Measurements from ENCODE around the gene FAM107B.

Gene FAM107B

DNA sequence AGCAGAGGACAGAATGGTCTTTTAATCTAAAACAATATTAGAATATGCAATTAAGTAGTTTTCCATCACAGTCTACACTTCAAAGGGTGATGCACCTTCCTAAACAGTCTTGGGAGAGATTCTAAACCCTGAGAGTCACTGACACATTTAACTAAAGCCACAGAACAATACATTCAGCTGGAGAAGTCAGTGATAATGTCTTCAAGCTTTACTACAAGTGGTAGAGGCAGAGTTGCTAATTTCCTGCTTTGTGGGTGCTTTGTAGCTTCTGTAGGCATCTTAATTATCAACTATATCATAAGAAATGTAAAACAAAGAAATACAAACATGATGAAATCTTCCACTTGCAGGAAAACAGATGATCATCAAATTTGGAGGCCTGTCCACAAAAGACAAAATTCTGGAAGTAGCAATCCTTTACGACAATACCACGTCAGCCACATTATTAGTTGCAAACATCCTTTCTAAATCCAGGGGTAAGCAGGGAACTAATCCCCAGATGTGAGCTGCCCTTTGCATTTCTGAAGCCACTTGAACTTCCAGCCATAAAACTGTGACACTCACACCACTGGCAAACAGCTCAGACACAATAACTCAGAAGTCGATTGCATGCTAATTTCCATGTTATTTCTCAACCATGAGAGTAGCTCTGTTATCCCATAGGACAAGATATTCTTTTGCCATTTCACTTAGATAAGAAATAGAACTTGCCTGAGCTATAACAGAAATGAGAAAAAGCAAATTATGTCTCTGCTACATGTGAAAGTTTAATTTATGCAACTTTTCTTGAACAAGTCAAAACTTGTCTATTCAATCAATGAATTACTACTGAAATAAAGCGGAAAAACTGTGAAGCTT, 212.2 kb downstream of the FAM107B start:
- no peak overlapping the region for H3K4me3 ChIP-seq (ENCODE audit: low read length)
- TF ChIP-seq, protein P1, sequence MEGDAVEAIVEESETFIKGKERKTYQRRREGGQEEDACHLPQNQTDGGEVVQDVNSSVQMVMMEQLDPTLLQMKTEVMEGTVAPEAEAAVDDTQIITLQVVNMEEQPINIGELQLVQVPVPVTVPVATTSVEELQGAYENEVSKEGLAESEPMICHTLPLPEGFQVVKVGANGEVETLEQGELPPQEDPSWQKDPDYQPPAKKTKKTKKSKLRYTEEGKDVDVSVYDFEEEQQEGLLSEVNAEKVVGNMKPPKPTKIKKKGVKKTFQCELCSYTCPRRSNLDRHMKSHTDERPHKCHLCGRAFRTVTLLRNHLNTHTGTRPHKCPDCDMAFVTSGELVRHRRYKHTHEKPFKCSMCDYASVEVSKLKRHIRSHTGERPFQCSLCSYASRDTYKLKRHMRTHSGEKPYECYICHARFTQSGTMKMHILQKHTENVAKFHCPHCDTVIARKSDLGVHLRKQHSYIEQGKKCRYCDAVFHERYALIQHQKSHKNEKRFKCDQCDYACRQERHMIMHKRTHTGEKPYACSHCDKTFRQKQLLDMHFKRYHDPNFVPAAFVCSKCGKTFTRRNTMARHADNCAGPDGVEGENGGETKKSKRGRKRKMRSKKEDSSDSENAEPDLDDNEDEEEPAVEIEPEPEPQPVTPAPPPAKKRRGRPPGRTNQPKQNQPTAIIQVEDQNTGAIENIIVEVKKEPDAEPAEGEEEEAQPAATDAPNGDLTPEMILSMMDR (IDR thresholded peaks at IDR 0.05; ENCODE audit: insufficient read depth, low read depth, low read length, missing control alignments), result no peak
- no peak for DNase-seq (ENCODE audit: low read depth)

DNA sequence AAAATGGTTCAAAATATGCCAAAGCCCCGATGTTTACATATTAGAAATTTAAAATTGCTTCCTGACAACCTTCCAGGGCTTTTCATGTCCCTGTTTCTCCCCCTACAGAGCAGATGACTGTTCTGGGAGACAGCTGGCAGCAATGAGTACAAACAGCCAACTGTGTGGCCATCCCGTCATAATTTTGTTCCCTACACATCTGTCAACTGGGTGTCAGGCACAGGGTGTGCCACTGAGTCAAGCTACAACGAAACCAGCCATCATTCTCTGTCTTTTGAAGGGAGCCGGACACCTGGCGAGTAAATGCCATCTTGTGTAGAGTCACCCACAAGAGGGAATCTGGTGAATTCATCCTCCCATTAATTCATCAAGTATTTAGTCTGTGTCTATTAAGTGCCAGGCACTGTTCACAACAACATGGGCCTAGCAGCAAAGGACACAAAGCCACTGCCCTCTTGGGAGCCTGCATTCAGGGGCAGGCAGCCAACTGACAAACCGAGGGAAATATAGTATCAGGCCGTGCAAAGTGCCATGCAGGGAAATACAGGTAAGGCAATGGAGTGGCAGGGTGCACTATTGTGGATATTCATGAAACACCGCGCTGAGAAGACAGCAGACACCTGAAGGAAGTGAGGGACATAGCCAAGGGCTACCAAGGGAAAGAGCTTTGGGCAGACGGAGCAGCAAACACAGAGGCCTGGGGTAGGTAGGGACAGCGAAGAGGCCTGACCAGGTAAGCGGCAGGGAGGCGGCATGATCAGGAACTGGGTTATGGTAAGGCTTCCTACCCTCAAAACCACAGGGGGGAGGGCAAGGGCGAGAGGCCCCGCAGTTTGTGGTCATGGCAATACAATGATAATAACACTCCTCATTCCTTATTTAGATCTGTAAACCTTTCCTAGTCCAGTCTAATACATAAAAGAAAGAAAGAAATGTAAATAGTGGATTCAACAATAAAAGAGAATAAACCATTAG, 213.6 kb downstream of the FAM107B start:
- H3K4me3 ChIP-seq (ENCODE audit: low read length), result no peak overlapping the region
- no peak for DNase-seq (ENCODE audit: low read depth)

DNA sequence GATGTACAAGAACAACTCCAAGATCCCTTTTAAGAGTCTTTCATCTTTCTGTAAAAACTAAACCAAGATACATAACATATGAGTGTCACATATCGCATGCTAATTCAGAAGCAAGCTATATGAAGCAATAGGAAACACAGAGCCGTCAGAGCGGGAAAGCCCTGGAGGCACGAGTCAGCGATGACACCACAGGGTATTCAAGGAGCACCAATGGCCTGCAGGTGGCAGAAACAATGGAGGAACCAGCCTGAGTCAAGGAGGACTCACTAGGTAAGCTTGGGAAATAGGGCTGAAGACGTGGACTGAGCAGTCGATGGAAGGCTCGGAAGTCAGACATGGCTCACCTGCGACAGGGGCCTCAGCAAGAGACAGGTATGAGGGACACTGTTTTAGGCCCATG, 214.4 kb downstream of the FAM107B start:
- TF ChIP-seq, protein P1 (IDR thresholded peaks at IDR 0.05; ENCODE audit: insufficient read depth, low read depth, low read length, missing control alignments), result peak; percentile 55
- H3K4me3 ChIP-seq (ENCODE audit: low read length), result no peak overlapping the region
- peak; percentile 99 for DNase-seq (ENCODE audit: low read depth)

More for the DNA sequence above, 213.6 kb downstream of the FAM107B start:
- TF ChIP-seq, protein P1 (IDR thresholded peaks at IDR 0.05; ENCODE audit: insufficient read depth, low read depth, low read length, missing control alignments), result no peak

DNA sequence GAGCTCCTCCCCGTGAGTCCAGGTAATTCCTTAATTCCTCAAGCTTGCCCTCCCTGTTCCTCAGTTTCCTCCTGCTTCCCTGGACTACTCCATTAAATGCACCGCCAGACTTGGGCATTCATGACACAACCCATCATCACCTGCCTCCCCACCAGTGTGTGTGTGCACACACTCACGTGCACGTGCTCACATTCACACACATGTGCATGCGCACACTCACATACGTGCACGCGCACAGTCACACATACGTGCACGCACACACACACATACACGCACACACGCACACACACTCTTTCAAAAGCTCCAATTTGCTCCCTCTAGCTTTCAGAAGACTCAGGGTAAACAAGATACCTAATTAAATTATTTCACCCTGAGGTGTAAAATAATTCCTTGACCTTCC, 216.7 kb downstream of the FAM107B start:
- DNase-seq (ENCODE audit: low read depth), result no peak
- TF ChIP-seq, protein P1 (IDR thresholded peaks at IDR 0.05; ENCODE audit: insufficient read depth, low read depth, low read length, missing control alignments), result no peak
- H3K4me3 ChIP-seq (ENCODE audit: low read length), result no peak overlapping the region

DNA sequence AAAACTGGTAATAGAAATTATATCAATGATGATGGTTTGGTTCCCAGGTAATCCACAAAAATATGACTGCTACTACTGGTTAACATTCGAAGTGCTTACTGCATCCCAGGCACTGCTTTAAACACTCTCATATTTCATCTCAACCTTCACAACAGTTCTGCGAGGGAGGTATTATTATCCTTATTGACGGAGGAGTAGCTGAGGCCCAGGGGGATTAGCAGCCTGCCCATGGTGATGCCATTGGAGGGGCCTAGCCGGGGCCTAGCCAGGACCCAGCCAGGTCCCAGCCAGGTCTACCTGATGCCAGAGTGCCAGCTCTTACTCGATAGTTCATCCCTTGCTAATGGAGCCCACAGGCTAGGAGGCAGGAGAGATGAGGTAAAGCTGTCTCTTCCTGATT, 217.1 kb downstream of the FAM107B start:
- TF ChIP-seq, protein P1 (IDR thresholded peaks at IDR 0.05; ENCODE audit: insufficient read depth, low read depth, low read length, missing control alignments), result no peak
- DNase-seq (ENCODE audit: low read depth), result no peak
- H3K4me3 ChIP-seq (ENCODE audit: low read length), result no peak overlapping the region

DNA sequence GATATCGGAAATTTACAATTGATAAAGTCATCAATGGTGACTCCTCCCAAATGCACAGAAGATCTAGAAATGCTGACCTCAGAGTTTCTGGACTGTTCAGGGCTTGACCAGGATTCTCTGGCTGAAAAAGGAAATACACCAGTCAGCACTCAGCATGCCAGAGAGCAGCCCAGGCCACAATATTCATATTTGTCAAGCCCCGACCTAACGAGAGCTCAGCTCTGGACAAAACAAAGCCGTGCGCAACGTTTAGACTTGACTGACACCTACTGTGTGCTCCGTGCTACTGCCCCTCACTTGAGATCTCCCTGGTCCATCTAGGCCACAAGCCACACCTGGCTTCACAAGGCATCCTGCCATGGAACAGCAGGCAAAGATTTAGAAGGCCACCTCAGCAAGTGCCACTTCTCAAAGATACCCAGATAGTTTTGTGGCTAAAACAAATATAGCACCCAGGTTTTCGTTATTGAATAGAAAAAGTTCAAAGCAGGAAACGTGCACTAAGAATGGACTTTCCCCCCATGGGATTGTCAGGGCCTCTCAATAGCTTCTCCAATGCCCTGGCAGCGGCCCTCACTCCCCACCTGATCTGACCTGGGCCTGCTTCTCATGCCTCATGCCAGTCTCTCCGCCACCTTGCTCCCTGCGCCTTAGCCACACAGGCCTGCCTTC, 218.3 kb downstream of the FAM107B start:
- no peak for DNase-seq (ENCODE audit: low read depth)
- TF ChIP-seq, protein P1 (IDR thresholded peaks at IDR 0.05; ENCODE audit: insufficient read depth, low read depth, low read length, missing control alignments), result no peak
- H3K4me3 ChIP-seq (ENCODE audit: low read length), result no peak overlapping the region

Measured in epithelial cell of esophagus (primary cell).